Measurements from ENCODE around the gene FOSL1. TPM values are rescaled to one million over a fixed set of nuclear protein-coding genes. Genes with fewer than 3 reads are reported as not detected.

The FOSL1 gene
- total and polyA plus RNA-seq, 2 of the 13 experiments (the other 11 are each of a cell fraction or from before 2014, with no cell fraction given): 4.0 to 4.1 TPM

GRCh38 chr11:65849366-65849765 is 50.8 kb downstream of the FOSL1 start:
- no peaks in the 10 kb centered on the region for H3K79me2 ChIP-seq (ENCODE audit: insufficient read depth, low read length)
- peaks cover 3 to 14% of the 10 kb centered on the region in 2 experiments; a peak in 4 of 5 replicates for H3K36me3 ChIP-seq (replicated peaks in 1 of 2; ENCODE audit: control insufficient read depth in 1 of 2, insufficient read depth in 2 of 2, low read length in 2 of 2)
- 25% methylated on average over 2 of the region's 8 CpGs for WGBS (ENCODE audit: low lambda C conversion rate)
- ChIA-PET POLR2A (interaction anchor here (1.2 to 4.1 kb wide), 5 partner anchors 9 to 129 kb away, joined by 3 to 21 read pairs (median 8); partner anchors contain the start of genes CFL1, MUS81 and RNASEH2C), CTCF (ENCODE audit: low intra/inter-chr PET ratio, low total read pairs) (no interaction called here)
- ATAC-seq (peak; percentile 16), DNase-seq (ENCODE audit: low spot score) (no peak), FAIRE-seq (no peak)
- peak overlapping the region in 1 of 3 experiments; percentile 51; a peak in 1 of 6 replicates for H3K4me3 ChIP-seq (replicated peaks in 1 of 3; ENCODE audit: insufficient read depth in 1 of 3, low read depth in 2 of 3, low read length in 3 of 3)
- 0 out of 2 replicates have a peak overlapping the region, but pooled peaks have one; percentile 17 for H3K9ac ChIP-seq (ENCODE audit: insufficient read depth, low read depth, low read length)
- 0 out of 2 replicates have a peak, but pooled peaks cover 4% of the 10 kb centered on the region for H3K9me3 ChIP-seq (ENCODE audit: low read length)
- no TSS peak for BruUV-seq (replicated peaks)
- no peak overlapping the region for H2AFZ ChIP-seq (ENCODE audit: low read length)
- intact Hi-C loops (cut with micrococcal nuclease; ENCODE audit: unreplicated experiment): no loop called here
- peaks cover 61% of the 10 kb centered on the region for H3K4me1 ChIP-seq (ENCODE audit: insufficient read depth, low read length)
- H4K20me1 ChIP-seq (ENCODE audit: insufficient read depth, low read length): peaks cover 17% of the 10 kb centered on the region
- H3K27me3 ChIP-seq (ENCODE audit: control insufficient read depth in 1 of 2, insufficient read depth in 2 of 2, low read length in 2 of 2): no peaks in the 10 kb centered on the region
- H3K4me2 ChIP-seq (ENCODE audit: low read depth, low read length): peak overlapping the region; percentile 60
- in situ Hi-C loops (cut with HindIII; ENCODE audit: extremely low pct_ligation_motif_present, low pct_unique_long_range_greater_than_20kb): no loop called here
- H3K27ac ChIP-seq (ENCODE audit: extremely low read length, insufficient read depth, low read length): no peak overlapping the region
- TF ChIP-seq SUZ12 (IDR thresholded peaks at IDR 0.05; ENCODE audit: low read depth, low read length): no peak
- no peak for TF ChIP-seq ZNF713 (CRISPR knock-in tag; IDR thresholded peaks at IDR 0.05)
- TF ChIP-seq NR2F1 (CRISPR knock-in tag; IDR thresholded peaks at IDR 0.05): 0 out of 4 replicates have a peak, but pooled peaks of 1 of the 2 experiments have one; percentile 13
- TF ChIP-seq KAT7 (CRISPR knock-in tag; IDR thresholded peaks at IDR 0.05; ENCODE audit: borderline replicate concordance): no peak
- no peak for TF ChIP-seq BRF2 (CRISPR knock-in tag; IDR thresholded peaks at IDR 0.05)
- TF ChIP-seq RORA (CRISPR knock-in tag; IDR thresholded peaks at IDR 0.05): no peak
- no peak for TF ChIP-seq CCAR2 (optimal IDR thresholded peaks at IDR 0.05; ENCODE audit: low read depth, low read length)
- no peak for TF ChIP-seq LCORL (IDR thresholded peaks at IDR 0.05)
- no peak for TF ChIP-seq LCORL (CRISPR knock-in tag; IDR thresholded peaks at IDR 0.05)
- TF ChIP-seq POGK (CRISPR knock-in tag; conservative IDR thresholded peaks at IDR 0.05): peak; percentile 76
- TF ChIP-seq NFE2 (CRISPR knock-in tag; IDR thresholded peaks at IDR 0.05): no peak
- TF ChIP-seq E2F5 (CRISPR knock-in tag; conservative IDR thresholded peaks at IDR 0.05): no peak
- TF ChIP-seq ZSCAN21 (CRISPR knock-in tag; IDR thresholded peaks at IDR 0.05; ENCODE audit: borderline replicate concordance): no peak
- TF ChIP-seq CHD2 (IDR thresholded peaks at IDR 0.05; ENCODE audit: low read depth, low read length): no peak
- TF ChIP-seq ZNF430 (CRISPR knock-in tag; IDR thresholded peaks at IDR 0.05): no peak
- TF ChIP-seq ZNF616 (CRISPR knock-in tag; IDR thresholded peaks at IDR 0.05; ENCODE audit: low read depth): 0 out of 2 replicates have a peak, but pooled peaks have one; percentile 12
- no peak for TF ChIP-seq EP300 (IDR thresholded peaks at IDR 0.05; ENCODE audit: low read depth in 2 of 2, low read length in 2 of 2)
- no peak for TF ChIP-seq EP300 (CRISPR knock-in tag; IDR thresholded peaks at IDR 0.05; ENCODE audit: borderline replicate concordance)
- TF ChIP-seq ZNF253 (CRISPR knock-in tag; IDR thresholded peaks at IDR 0.05; ENCODE audit: borderline replicate concordance): no peak
- no peak for TF ChIP-seq MAZ (IDR thresholded peaks at IDR 0.05; ENCODE audit: borderline replicate concordance, low read depth, low read length)
- TF ChIP-seq MAZ (CRISPR knock-in tag; IDR thresholded peaks at IDR 0.05; ENCODE audit: low read depth): no peak
